ENCODE results near the gene TAS1R3. TPM values are rescaled to one million over a fixed set of nuclear protein-coding genes. Genes with fewer than 3 reads are reported as not detected.

Gene TAS1R3
- total RNA-seq, 1 donor from 2014 or later = not detected

GRCh38 chr1:1374589-1374928 is 43.5 kb downstream of the TAS1R3 start:
- Histone ChIP-seq H3F3A (ENCODE audit: low read depth) (peaks cover 22% of the 10 kb centered on the region), H3K9me3 (ENCODE audit: low read depth) (no peaks in the 10 kb centered on the region), H3K4me3 (peak overlapping the region; percentile 92), H3K27ac (peak overlapping the region; percentile 5), H3K4me2 (peak overlapping the region; percentile 99), H3K79me2 (ENCODE audit: low read depth) (peaks cover 17% of the 10 kb centered on the region), H3K36me3 (no peaks in the 10 kb centered on the region), H3K9ac (peak overlapping the region; percentile 97), H3K27me3 (no peaks in the 10 kb centered on the region), H2AFZ (replicated peaks) (no peak overlapping the region), H4K20me1 (ENCODE audit: low read depth) (peaks cover 3% of the 10 kb centered on the region), H3K4me1 (peaks cover 7% of the 10 kb centered on the region)
- Mint-ChIP-seq H3K4me3 (peak overlapping the region; percentile 92), H3K4me1 (peaks cover 10% of the 10 kb centered on the region), H3K9me3 (no peaks in the 10 kb centered on the region), H3K27ac (no peak overlapping the region), H3K36me3 (no peaks in the 10 kb centered on the region), H3K27me3 (ENCODE audit: insufficient read depth, low read depth) (peaks cover 2% of the 10 kb centered on the region)
- TF ChIP-seq EZH2phosphoT487 (IDR thresholded peaks at IDR 0.05) (no peak), CTCF (IDR thresholded peaks at IDR 0.05) (no peak), EZH2 (IDR thresholded peaks at IDR 0.05) (no peak)
- no peak for DNase-seq (ENCODE audit: low spot score)

DNA sequence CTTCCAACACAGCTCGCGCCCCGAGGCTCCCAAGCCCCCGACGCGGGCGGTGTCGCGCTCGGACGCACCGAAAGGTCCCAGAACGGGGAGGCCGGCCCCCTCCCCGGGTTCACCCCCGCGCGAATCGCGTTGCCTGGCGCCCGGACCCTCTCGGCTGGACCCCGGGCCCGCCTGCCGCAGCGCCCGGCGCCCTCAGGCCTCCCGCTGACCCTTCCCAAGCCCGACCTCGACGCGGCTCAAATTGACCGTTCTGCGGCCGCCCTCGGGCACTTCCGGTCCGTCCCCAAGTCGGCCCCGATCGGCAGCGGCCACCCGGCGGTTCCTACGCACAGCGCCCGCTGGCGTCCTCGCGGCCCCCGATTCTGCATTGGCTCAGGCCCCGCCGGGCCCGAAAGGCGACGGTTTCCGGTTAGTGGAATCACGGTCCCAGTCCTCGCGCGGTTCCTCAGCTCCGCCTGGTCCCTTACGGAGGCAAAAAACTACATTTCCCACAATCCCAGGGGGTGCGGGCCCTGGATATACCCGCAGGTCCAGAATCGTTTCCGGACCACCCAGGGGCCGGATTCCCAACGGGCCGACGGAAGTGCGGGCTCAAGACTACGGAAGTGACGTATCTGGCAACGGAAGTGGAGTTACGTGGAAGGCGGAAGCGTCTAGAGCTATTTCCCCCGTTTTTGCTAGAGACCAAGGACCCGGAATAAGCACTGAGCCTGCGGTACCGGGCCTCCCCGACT is 44.0 kb downstream of the TAS1R3 start, which contains the start of gene AURKAIP1:
AURKAIP1 (minus strand) TSS at position 279 of the 734 bp plus-strand sequence. CDS start 451 bp downstream, outside the sequence.
- peak within 1 kb of the TSS; percentile 40 for H2AFZ ChIP-seq (replicated peaks)
- no peaks in the 10 kb centered on the region for H3K9me3 ChIP-seq (ENCODE audit: low read depth)
- no peaks in the 10 kb centered on the region for H3K27me3 ChIP-seq
- peak within 1 kb of the TSS; percentile 97 for H3K9ac ChIP-seq
- no peaks in the 10 kb centered on the region for H3K36me3 Mint-ChIP-seq
- H4K20me1 ChIP-seq (ENCODE audit: low read depth) = peaks cover 3% of the 10 kb centered on the region
- TF ChIP-seq CTCF (IDR thresholded peaks at IDR 0.05) = peak; percentile 43
- no peak for TF ChIP-seq EZH2 (IDR thresholded peaks at IDR 0.05)
- H3K79me2 ChIP-seq (ENCODE audit: low read depth) = peaks cover 17% of the 10 kb centered on the region
- H3K4me1 ChIP-seq = peaks cover 7% of the 10 kb centered on the region
- peak within 1 kb of the TSS; percentile 94 for H3K27ac Mint-ChIP-seq
- peak within 1 kb of the TSS; percentile 99 for H3K4me2 ChIP-seq
- DNase-seq (ENCODE audit: low spot score) = peak; percentile 100
- H3K4me3 ChIP-seq = peak within 1 kb of the TSS; percentile 92
- peaks cover 22% of the 10 kb centered on the region for H3F3A ChIP-seq (ENCODE audit: low read depth)
- H3K27me3 Mint-ChIP-seq (ENCODE audit: insufficient read depth, low read depth) = peaks cover 2% of the 10 kb centered on the region
- no peaks in the 10 kb centered on the region for H3K36me3 ChIP-seq
- peaks cover 10% of the 10 kb centered on the region for H3K4me1 Mint-ChIP-seq
- no peaks in the 10 kb centered on the region for H3K9me3 Mint-ChIP-seq
- H3K4me3 Mint-ChIP-seq = peak within 1 kb of the TSS; percentile 92
- H3K27ac ChIP-seq = peak within 1 kb of the TSS; percentile 39

GRCh38 chr1:1376551-1377226 is 45.6 kb downstream of the TAS1R3 start:
- no peaks in the 10 kb centered on the region for H3K9me3 Mint-ChIP-seq
- H3K27ac ChIP-seq = no peak overlapping the region
- peak overlapping the region; percentile 11 for H3K27ac Mint-ChIP-seq
- H4K20me1 ChIP-seq (ENCODE audit: low read depth) = peaks cover 3% of the 10 kb centered on the region
- H3K4me3 ChIP-seq = no peak overlapping the region
- no peaks in the 10 kb centered on the region for H3K36me3 Mint-ChIP-seq
- H3K4me1 ChIP-seq = peaks cover 7% of the 10 kb centered on the region
- peaks cover 2% of the 10 kb centered on the region for H3K27me3 Mint-ChIP-seq (ENCODE audit: insufficient read depth, low read depth)
- H2AFZ ChIP-seq (replicated peaks) = no peak overlapping the region
- H3K4me2 ChIP-seq = no peak overlapping the region
- H3K4me1 Mint-ChIP-seq = peaks cover 10% of the 10 kb centered on the region
- H3K9ac ChIP-seq = no peak overlapping the region
- no peaks in the 10 kb centered on the region for H3K27me3 ChIP-seq
- peak overlapping the region; percentile 76 for H3K4me3 Mint-ChIP-seq
- no peaks in the 10 kb centered on the region for H3K9me3 ChIP-seq (ENCODE audit: low read depth)
- H3K79me2 ChIP-seq (ENCODE audit: low read depth) = peaks cover 17% of the 10 kb centered on the region
- peaks cover 22% of the 10 kb centered on the region for H3F3A ChIP-seq (ENCODE audit: low read depth)
- no peak for DNase-seq (ENCODE audit: low spot score)
- no peaks in the 10 kb centered on the region for H3K36me3 ChIP-seq
- TF ChIP-seq EZH2phosphoT487 (IDR thresholded peaks at IDR 0.05) = no peak
- TF ChIP-seq CTCF (IDR thresholded peaks at IDR 0.05) = no peak
- no peak for TF ChIP-seq EZH2 (IDR thresholded peaks at IDR 0.05)
